CD4-positive, alpha-beta T cell treated with Interferon gamma for 1 hour (primary cell): ENCODE results near the gene TMEM59L.
"Not testable (repeated sequence)": the region's sequence is repeated elsewhere in the genome, so short reads cannot be mapped to it uniquely, and the experiment has no call there.

Source experiments
- DNase-seq: peaks from one replicate; pipeline ENCODE4 v3.0.0-alpha.2; 2020

The TMEM59L gene

DNA sequence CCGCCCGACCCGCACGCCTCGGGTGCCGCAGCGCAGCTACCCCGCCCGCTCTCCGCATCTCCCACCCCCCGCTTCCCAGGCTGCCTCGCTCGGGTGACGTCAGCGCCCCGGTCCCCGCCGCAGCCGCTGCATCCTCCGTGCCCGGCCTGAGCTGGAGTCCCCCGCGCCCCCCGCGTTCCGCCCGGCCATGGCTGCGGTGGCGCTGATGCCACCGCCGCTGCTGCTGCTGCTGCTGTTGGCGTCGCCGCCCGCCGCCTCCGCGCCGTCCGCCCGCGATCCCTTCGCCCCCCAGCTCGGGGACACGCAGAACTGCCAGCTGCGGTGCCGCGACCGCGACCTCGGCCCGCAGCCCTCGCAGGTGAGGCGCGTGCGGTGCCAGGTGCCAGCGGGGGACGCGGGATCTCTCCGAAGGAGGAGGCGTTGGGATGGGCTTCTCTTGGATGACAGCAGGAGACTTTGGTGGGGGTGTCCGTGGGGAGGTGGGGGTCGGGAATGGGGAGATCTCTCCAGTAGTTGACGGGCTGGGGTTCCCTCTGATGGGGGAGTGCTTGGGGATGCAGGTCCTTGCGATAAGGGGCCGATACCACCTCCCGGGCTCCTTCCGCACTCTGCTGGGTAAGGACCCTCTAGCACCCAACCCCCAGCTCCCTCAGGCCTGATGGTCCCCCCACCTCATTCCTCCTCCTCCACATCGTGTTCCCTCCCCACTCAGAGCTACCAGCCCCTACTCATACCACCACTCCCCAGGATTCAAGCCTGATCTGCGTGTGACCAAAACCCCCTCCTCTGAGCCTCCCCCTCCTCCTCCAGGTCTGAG is at the start of gene TMEM59L:
Gene TMEM59L (plus strand): TSS at position 99 of the 817 bp plus-strand sequence. CDS start 89 bp downstream, at position 188.
- peak; percentile 51 for DNase-seq

DNA sequence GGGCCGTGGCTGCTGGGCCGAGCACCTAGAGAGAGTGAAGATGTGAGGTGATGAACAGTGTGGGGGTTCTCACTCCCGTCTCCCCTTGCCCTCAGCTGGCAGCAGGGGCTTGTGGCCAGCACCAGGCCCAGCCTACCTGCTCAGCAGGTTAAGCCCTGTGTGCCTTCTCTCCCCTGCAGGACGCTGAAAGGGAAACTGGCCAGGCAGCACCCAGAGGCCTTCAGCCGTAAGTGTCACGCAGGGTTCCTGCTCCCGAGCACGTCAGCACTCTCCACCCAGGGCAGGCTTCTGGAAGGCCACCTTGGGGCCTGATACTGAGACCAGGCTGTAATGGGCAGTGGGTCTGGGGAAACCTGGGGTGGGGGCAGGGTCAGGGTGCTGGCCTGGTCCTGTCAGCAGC is 45.7 kb upstream of the TMEM59L start:
- DNase-seq, result no peak

DNA sequence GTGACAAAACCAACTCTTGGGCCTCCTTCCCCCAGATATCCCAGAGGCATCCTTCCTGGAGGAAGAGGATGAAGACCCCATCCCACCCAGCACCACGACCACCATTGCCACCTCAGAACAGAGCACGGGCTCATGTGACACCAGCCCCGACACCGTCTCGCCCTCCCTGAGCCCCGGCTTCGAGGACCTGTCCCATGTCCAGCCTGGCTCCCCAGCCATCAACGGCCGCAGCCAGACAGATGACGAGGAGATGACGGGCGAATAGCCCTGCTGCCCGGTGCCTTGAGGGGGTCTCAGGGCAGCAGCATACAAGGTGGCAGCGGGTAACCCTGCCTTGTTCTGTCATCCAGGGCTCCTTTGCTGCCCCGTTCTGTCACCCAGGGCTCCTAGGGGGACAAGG is 44.3 kb upstream of the TMEM59L start:
- DNase-seq, result no peak

DNA sequence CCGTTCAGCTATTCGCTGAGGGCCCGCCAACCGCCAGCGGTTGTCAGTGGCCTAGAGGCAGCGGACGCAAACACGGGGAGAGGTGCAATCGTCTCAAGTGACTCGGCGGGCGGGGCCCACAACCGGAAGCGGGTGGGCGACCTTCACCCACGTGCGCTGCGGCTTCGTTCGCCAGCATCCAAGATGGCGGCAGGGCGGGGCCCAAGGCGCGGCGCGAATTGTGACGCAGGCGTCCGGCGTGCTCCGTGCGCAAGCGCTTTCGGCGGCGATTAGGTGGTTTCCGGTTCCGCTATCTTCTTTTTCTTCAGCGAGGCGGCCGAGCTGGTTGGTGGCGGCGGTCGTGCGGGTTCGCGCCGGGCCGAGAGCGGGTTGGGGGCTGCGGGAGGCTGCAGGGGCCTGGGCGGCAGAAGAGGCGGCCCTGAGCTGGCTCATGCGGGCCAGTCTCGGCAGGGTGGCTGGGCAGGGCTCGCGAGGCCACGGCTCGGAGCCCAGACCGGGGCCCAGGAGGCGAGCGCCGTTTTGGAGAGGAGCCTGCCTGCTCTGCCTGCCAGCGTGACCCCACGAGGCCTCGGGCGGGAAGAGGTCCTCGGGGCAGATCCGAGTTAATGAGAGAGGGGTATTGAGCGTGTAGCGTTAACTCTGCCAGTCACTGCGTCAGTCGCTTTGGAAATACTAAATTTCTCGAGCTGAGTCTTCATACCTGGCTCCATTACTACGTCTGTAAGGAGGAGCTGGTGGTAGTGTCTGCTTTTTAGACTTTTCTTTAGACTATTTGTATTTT is 40.9 kb upstream of the TMEM59L start, which contains the start of gene UBA52:
Gene UBA52 (plus strand): TSS at position 294 of the 781 bp plus-strand sequence. CDS start 1,444 bp downstream, outside the sequence.
- DNase-seq, result peak; percentile 98

DNA sequence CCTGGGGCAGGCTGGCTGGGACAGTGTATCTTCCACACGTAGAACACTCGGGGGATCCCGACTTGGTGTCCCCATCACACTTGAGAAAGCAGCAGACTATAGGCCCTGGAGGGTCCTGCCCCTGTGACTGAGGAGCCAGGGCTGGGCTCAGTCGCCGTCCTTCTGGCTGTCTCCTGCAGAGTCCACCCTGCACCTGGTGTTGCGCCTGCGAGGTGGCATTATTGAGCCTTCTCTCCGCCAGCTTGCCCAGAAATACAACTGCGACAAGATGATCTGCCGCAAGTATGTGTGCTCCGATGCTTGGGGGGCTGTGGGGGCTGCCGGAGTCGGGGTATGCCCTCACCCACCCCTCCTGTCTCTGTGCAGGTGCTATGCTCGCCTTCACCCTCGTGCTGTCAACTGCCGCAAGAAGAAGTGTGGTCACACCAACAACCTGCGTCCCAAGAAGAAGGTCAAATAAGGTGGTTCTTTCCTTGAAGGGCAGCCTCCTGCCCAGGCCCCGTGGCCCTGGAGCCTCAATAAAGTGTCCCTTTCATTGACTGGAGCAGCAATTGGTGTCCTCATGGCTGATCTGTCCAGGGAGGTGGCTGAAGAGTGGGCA is 37.9 kb upstream of the TMEM59L start:
- no peak for DNase-seq

DNA sequence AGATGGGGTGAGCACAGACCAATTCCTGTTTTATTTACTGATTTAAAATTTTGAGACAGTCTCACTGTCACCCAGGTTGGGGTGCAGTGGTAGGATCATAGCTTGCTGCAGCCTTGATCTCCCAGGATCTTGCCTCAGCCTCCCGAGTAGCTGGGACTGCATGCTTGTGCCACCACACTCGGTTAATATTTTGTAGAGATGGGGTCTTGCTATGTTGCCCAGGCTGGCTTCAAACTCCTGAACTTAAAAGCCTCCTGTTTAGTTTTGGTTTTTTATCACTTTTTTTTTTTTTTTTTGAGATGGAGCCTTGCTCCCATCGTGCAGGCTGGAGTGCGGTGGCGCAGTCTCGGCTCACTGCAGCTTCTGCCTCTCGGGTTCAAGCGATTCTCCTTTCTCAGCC is 36.3 kb upstream of the TMEM59L start:
- no peak for DNase-seq

DNA sequence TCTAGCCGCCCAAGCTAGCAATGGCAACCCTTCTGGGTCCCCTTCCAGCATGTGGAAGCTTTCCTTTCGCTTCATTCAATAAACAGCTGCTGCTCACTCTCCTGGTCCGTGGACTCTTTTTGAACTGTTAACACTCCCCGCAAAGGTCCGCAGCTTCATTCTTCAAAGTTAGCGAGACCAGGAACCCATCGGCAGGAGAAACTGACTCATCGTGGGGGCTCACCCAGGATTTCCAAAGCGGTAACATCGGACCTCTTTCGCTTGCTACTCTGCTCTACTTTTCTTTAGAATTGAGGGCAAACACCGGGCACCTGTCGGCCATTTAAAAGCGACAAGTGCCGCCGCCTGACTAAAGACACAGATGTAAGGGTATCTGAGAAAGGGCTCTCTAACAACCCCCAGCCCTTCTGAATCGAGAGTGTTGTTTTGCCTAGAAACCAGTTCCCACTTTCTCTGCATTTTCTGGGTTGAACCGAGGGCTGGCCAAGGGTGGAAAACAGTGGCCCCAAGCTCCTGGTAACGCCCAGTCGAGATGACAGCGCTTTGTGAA is 35.2 kb upstream of the TMEM59L start:
- no peak for DNase-seq

DNA sequence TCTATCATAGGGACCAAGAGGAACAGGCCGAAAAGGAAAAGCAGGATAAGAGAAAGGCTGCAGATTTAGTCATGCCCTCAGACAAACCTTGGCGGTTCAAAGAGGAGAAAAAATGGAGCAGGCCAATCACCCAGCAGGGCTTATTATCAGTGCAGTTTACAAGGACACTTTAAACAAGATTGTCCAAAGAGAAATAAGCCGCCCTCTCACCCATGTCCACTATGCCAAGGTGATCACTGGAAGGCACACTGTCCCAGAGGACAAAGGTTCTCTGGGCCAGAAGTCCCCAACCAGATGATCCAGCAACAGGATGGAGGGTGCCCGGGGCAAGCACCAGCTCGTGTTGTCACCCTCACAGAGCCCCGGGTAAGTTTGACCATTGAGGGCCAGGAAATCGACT is 32.4 kb upstream of the TMEM59L start:
- no peak for DNase-seq

DNA sequence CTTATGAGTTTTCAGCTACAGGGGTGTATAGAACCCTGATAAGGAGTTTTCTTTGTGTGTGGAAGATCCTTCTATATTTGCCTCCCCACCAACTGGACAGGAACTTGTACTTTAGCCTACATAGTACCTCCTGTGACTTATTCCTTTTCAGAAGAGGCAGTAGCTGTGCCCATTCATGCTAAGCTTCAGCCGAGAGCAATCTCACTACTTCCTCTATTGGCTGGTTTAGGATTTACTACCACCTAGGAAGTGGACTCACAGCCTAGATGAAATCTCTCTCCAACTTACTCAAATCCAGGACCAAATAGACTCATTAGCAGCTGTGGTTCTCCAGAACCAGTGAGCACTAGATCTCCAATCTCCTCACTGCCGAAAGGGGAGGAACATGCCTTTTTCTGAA is 26.4 kb upstream of the TMEM59L start:
- DNase-seq, result no peak

DNA sequence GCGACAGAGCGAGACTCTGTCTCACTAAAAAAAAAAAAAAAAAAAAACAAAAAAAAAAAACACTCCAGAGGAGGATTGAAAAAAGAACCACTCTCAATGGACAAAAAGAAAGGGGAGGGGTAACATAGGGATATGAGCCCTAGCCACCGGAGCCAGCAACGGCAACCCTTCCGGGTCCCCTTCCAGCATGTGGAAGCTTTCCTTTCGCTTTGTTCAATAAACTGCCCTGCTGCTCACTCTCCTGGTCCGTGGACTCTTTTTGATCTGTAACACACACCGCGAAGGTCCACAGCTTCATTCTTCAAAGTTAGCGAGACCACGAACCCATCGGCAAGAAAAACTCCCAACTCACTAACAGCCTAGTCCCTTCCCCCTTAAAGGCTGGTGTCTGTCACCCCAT is 25.1 kb upstream of the TMEM59L start:
- DNase-seq, result no peak

DNA sequence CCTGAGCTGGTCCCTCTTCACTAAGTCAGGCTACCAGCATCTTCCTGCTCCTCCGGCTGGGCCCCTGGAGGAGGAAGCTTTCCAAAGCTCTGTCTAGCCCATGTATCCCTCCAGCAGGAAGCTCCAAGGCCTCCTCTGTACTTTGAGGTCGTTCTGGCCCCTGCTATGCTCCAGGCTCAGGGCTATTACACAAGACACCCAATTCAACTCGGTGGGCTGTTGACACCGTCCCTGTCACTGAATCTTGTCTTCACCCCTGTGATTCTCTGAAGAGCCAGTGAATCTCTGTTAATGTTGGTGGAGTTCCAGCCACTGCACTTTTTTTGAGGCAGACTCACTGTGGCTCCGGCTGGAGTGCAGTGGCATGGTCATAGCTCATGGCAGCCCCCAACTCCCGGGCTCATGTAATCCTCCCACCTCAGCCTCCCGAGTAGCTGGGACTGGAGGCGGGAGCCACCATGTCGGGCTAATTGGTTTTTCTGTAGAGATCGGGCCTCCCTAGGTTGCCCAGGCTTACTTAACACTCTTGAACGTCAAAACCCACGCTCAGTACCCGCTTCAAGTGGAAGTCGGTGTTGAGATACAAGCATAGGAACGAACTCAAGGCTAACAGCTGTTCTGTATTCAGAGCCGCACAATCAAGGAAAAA is 24.6 kb upstream of the TMEM59L start:
- DNase-seq, result no peak

DNA sequence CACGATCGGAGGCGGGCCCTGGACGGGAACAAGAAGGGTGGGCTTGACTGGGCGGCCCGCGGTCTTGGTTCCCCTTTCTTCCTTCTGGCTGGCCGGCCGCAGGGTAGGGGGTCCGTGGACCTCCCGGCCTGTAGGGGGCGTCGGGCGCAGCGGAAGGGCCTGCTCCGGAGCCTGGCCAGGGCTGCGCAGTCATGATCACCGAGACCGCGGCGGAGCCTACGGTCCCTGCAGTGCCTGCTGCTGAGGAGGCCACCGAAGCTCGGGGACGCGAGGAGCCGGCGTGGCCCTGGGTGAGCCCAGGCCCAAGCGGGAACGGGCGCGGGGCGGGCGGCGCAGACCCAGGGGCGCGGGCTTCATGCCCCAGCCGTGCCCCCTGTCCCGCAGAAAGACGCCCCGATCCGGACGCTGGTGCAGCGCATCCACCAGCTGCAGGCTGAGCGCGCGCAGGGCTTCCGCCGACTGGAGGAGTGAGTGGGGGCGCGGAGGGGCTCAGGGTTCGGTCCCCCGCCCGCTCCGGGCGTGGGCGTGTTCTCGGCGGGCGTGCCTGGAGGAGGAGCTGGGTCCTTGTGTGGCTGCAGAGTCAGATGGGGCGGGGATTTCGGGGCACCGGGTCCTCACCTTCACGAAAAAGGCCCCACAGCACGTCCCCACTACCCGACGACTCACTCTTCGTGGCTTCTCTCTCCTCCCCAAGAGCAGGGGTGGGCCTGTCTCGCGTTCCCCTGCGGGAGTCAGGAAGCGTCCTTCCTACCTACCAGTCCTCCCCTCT is 23.9 kb upstream of the TMEM59L start, which contains the start of gene REX1BD:
Gene REX1BD (plus strand): TSS at position 188 of the 769 bp plus-strand sequence. CDS start 4 bp downstream, at position 192.
- DNase-seq, result peak; percentile 86

DNA sequence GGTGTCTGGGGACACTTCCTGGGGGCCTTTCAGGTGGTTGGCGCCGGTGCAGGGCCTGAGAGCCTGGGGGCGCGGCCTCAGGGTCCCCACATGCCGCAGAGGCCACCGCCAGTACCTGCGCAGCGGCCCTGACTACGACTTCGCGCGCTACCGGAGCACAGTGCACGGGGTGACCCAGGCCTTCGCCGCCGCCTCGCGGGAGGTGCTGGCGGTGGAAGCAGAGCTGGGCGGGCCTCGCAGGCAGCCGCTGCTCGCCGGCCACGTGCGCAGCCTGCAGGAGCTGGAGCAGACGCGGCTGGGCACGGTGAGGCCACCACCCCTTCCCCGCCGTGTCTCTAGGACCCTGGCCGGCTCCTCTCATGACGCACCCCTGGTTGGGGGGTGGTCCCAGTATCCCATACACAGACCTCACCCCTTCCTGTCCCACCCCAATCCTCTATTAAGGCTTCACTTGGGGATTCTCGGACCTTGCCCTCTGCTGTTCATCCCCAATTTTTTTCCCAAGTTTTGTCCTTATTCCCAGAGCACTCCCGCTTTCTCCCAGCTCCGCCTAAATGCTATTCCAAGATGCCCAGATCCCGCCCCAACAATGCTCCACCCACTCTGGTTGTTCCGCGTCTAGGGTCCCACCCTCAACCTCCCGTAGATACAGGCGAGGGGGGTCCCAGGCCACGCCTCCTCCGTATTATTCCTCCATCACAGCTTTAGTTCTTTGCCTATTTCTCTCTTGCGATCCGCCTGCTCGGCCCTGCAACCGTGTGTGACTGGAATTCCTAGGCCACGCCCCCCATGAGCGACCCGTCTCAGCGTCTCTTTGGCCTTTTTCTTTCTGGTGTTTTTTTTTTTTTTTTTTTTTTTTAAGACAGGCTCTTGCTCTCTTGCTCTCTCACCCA is 23.0 kb upstream of the TMEM59L start:
- DNase-seq, result peak; percentile 71

DNA sequence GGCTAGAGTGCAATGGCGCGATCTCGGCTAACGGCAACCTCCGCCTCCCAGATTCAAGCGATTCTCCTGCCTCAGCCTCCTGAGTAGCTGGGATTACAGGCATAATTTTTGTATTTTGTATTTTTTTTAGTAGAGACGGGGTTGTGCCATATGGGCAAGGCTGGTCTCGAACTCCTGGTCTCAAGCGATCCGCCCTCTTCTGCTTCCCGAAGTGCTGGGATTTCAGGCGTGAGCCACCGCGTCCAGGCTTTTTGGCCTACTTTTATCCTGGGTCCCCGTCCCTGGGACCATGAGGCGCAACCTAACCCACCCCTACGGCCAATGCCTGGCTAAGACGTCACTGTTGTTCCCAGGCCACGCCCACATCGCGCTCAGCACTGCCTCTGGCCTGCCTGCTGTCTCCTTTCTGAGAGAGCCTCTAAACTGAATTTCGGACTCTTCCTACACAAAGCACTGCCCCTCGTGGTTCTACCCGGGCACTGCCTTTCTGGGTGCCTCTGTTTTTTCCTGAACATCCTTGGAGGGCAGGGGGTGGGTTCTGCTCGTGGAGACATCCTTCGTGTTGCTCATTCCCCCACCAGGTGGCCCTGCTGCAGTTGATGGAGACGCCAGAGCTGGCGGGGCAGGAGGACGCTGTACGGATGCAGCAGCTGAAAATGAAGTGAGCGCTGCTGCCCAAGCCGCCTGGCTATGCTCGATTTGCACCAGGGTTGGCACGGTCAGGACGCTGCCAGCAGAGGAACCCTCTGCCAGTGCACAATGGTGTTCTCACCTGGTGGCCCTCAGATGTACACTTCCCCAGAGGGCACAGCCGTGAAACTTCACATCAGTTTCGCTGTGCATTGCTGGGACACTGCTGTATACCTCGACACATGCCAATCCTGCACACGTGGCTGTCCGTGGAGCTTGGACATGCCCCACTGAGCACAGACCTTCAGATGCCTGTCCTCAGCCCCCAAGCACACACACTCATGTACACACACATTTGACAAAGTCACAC is 22.1 kb upstream of the TMEM59L start:
- DNase-seq, result peak; percentile 34

DNA sequence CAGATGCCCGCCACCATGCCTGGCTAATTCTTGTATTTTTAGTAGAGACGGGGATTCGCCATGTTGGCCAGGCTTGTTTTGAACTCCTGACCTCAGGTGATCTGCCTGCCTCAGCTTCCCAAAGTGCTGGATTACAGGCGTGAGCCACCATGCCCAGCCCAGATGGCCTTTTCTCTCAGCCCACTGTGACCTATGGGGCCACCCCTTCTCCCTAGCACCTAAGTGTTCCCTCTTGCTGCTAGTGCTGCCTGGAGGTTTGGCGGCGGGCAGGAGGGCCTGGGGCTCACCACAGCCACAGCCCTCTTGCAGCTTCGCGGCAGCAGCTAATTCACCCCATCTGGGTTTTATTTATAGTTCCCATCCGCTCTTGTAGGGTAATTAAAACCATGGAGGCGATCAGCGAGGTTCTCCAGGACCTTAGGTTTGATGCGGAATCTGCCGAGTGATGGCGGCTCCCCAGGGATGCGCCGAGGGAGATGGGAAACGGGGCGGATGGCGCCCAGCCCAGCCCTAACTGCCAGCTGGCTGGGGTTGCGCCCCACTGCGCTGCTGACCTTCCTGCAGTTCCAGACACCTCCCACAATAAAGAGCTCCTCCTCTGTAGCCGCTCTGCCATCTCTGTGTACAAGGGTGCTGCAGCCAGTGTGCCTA is 20.8 kb upstream of the TMEM59L start:
- no peak for DNase-seq

DNA sequence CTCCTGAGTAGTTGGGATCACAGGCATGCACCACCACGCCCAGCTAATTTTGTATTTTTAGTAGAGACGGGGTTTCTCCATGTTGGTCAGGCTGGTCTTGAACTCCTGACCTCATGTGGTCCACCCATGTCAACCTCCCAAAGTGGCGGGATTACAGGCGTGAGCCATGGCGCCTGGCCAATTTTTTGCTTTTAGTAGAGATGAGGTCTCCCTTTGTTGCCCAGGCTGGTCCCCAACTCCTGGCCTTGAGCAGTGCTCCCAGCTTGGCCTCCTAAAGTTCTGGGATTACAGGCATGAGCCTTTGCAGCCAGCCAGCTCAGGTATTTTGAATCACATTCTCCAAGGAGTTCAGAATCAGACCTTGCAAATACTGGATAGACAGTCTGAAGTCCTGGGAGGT is 19.9 kb upstream of the TMEM59L start:
- not testable (repeated sequence) for DNase-seq

DNA sequence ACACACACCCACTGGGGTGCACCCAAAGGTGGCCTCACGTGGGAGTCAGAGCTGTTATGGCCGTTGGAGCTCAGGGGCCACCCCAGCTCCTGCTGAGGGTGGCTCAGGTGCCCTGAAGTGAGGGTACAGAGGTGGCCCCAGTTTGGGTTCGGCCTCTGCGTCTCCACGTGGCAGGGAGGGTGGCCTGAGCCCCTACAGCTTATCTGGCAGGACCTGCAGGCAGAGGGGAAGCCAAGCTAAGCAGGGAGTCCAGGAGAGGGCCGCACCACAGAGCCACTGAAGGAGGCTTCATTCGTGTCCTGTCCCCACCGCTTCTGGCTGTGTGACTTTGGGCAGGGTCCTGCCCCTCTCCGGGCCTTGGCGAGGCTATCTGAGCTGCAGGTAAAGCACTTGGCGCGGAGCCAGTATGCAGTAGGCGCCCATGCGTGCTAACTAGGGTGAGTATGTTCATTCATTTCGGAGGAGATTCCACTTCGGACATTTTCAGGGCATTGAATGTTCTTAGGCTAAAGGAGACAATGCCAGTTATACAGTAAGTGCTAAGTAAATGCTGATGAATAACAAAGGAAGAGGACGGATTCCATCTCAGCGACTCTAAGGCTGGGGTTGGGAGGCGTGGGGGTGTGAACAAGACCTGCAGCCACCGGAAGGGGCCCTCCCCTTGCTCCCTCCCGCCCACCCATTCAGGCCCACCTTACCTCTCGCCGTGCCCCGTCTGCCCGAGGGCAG is 19.1 kb upstream of the TMEM59L start:
- no peak for DNase-seq
